Endothelial cell of umbilical vein (primary cell): Measurements from ENCODE around the gene RAI2. TPM values are rescaled to one million over a fixed set of nuclear protein-coding genes. Genes with fewer than 3 reads are reported as not detected.

Experiments
- BruUV-seq: library from RNA; stranded (reverse); fragments of 400-500 nt; replicated peaks from 2 replicates; lab custom pipeline; 2021; lab: Mats Ljungman, UMichigan
- CTCF ChIA-PET: fragments of 300-600, 350-600 bp; sonication (Branson Sonifier 250); formaldehyde crosslinking; loops from one replicate; lab custom pipeline; 2021; ENCODE audit warnings: antibody characterized with exemption, inconsistent platforms; lab: Charles Lee
- POLR2A ChIA-PET: fragments of 300-600, 350-600 bp; sonication (Branson Sonifier 250); formaldehyde crosslinking; loops from one replicate; lab custom pipeline; 2021; ENCODE audit warnings: antibody characterized with exemption, inconsistent platforms; lab: Charles Lee
- DNase-seq: peaks from one replicate; pipeline ENCODE4 v3.0.0-alpha.2; 2011; ENCODE audit warnings: low read depth, low spot score
- FAIRE-seq: peaks from 2 replicates; lab custom pipeline; 2011; peaks lifted over from hg19 to GRCh38; lab: Jason Lieb, UNC
- H2AFZ ChIP-seq: 2 replicates; pipeline ENCODE4 v1.6.0; 2012; ENCODE audit warnings: low read depth, low read length, control low read depth, inconsistent platforms
- H3K27ac ChIP-seq: 2 replicates; pipeline ENCODE4 v1.5.1; 2011; ENCODE audit warnings: low read depth, mild to moderate bottlenecking, control low read depth, low read length, moderate library complexity; ENCODE audit not compliant: insufficient read depth
- H3K27me3 ChIP-seq, 2 experiments: 2 replicates each; pipeline versions ENCODE4 v1.6.0 to v1.6.1; 2011; ENCODE audit warnings: low read length in 2 of 2, mixed read lengths in 1 of 2; ENCODE audit not compliant: control insufficient read depth in 2 of 2, insufficient read depth in 2 of 2
- H3K36me3 ChIP-seq, 2 experiments: 2 replicates in 1 of 2; 3 replicates in 1 of 2; pipeline ENCODE4 v1.5.1; 2011; ENCODE audit warnings: low read length in 2 of 2, mild to moderate bottlenecking in 1 of 2, moderate library complexity in 1 of 2; ENCODE audit not compliant: control insufficient read depth in 2 of 2, insufficient read depth in 2 of 2; ENCODE audit errors: extremely low read depth in 1 of 2
- H3K4me1 ChIP-seq: 3 replicates; pipeline ENCODE4 v1.5.1; 2011; ENCODE audit warnings: mild to moderate bottlenecking, low read length; ENCODE audit not compliant: control insufficient read depth, insufficient read depth; ENCODE audit errors: extremely low read depth
- H3K4me2 ChIP-seq: 2 replicates; pipeline ENCODE4 v1.6.1; 2011; ENCODE audit warnings: low read length, control low read depth, mixed read lengths; ENCODE audit not compliant: insufficient read depth
- H3K4me3 ChIP-seq, 3 experiments: fragments of 200-600 bp in 1 of 3; sonication (generic), shearing (Covaris generic) in 1 of 3; replicated peaks in 1 of 3; 2 replicates each; pipeline ENCODE4 v1.5.1; 2011 to 2016; ENCODE audit warnings: control low read depth in 3 of 3, low read length in 3 of 3, mild to moderate bottlenecking in 2 of 3, inconsistent platforms in 1 of 3, low read depth in 1 of 3, moderate library complexity in 1 of 3; ENCODE audit not compliant: insufficient read depth in 1 of 3
- H3K79me2 ChIP-seq: 2 replicates; pipeline ENCODE4 v1.6.0; 2012; ENCODE audit warnings: low read length, inconsistent platforms; ENCODE audit not compliant: control insufficient read depth, insufficient read depth
- H3K9ac ChIP-seq: replicated peaks from 2 replicates; pipeline ENCODE3; 2011; ENCODE audit warnings: low read length, control low read depth; ENCODE audit not compliant: insufficient read depth; ENCODE audit errors: extremely low read depth
- H3K9me1 ChIP-seq: replicated peaks from 3 replicates; pipeline ENCODE4 v1.6.0; 2011; ENCODE audit warnings: mild to moderate bottlenecking, low read length; ENCODE audit not compliant: control insufficient read depth, insufficient read depth; ENCODE audit errors: extremely low read depth
- H3K9me3 ChIP-seq: replicated peaks from 2 replicates; pipeline ENCODE4 v1.5.1; 2012; ENCODE audit warnings: low read length, inconsistent platforms; ENCODE audit not compliant: control insufficient read depth, insufficient read depth
- H4K20me1 ChIP-seq: replicated peaks from 2 replicates; pipeline ENCODE3; 2011; ENCODE audit warnings: mild to moderate bottlenecking, low read length; ENCODE audit not compliant: control insufficient read depth, insufficient read depth; ENCODE audit errors: extremely low read depth
- CTCF ChIP-seq, 2 donors: IDR thresholded peaks; 1 replicate in 1 of 2; 2 replicates in 1 of 2; pipeline ENCODE4 v1.5.1; 2011; ENCODE audit warnings: low read length in 2 of 2, mild to moderate bottlenecking in 2 of 2, moderate library complexity in 2 of 2, control low read depth in 1 of 2, inconsistent platforms in 1 of 2, low read depth in 1 of 2; ENCODE audit not compliant: insufficient read depth in 1 of 2; ENCODE audit errors: extremely low read depth in 1 of 2
- EZH2 ChIP-seq: IDR thresholded peaks from 2 replicates; pipeline ENCODE4 v1.6.1; 2012; ENCODE audit warnings: borderline replicate concordance, low read depth, mild to moderate bottlenecking, moderate library complexity, low read length, inconsistent platforms; ENCODE audit not compliant: severe bottlenecking
- FOS ChIP-seq: IDR thresholded peaks from 2 replicates; pipeline ENCODE4 v1.6.1; 2011; ENCODE audit warnings: mild to moderate bottlenecking, low read length, moderate library complexity, borderline replicate concordance; ENCODE audit not compliant: insufficient read depth
- JUN ChIP-seq: IDR thresholded peaks from 2 replicates; pipeline ENCODE4 v1.6.1; 2011; ENCODE audit warnings: borderline replicate concordance, low read depth; ENCODE audit not compliant: insufficient read length, insufficient read depth
- MYC ChIP-seq: IDR thresholded peaks from one replicate; pipeline ENCODE4 v1.6.1; 2011; ENCODE audit warnings: mild to moderate bottlenecking, low read depth, low read length
- POLR2A ChIP-seq: IDR thresholded peaks from 2 replicates; pipeline ENCODE4 v1.6.1; 2012; ENCODE audit warnings: low read depth, mild to moderate bottlenecking, control low read depth, low read length
- POLR2AphosphoS5 ChIP-seq: IDR thresholded peaks from 2 replicates; pipeline ENCODE4 v1.6.1; 2012; ENCODE audit warnings: low read depth, mild to moderate bottlenecking, control low read depth, low read length, moderate library complexity; ENCODE audit not compliant: insufficient read depth
- dilution Hi-C: fragments of 300-500 bp; cut with MboI; formaldehyde crosslinking; loops from one replicate; pipeline ENCODE4 v1.15.0; 2019; ENCODE audit warnings: low sequenced_read_pairs; ENCODE audit not compliant: extremely low pct_ligation_motif_present
- intact Hi-C: fragments of 100-400 bp; cut with micrococcal nuclease; formaldehyde crosslinking; loops from one replicate; pipeline ENCODE4 v1.10.0; 2022
- polyA plus RNA-seq, 4 experiments: library from polyadenylated mRNA; depleted of rRNA in 3 of 4; stranded (reverse) in 3 of 4; unstranded in 1 of 4; fragments of >200 nt; gene quantifications; 2 replicates each; pipeline versions ENCODE4 v1.2.1 to v1.2.3, GENCODE V29; 2011 to 2012; ENCODE audit warnings: missing spikeins in 1 of 4
- total RNA-seq: library from RNA; stranded (reverse); gene quantifications from 2 replicates; pipeline ENCODE4 v1.2.3, GENCODE V29; 2021
- TF ChIP-seq, protein P1 (sequence below): IDR thresholded peaks from 2 replicates; pipeline ENCODE4 v1.6.1; 2011; ENCODE audit not compliant: insufficient read depth, insufficient read length

RAI2 gene
- total and polyA plus RNA-seq, 2 donors (not counting 3 experiments of a cell fraction or from before 2014, with no cell fraction given): 0.19 to 0.91 TPM

DNA sequence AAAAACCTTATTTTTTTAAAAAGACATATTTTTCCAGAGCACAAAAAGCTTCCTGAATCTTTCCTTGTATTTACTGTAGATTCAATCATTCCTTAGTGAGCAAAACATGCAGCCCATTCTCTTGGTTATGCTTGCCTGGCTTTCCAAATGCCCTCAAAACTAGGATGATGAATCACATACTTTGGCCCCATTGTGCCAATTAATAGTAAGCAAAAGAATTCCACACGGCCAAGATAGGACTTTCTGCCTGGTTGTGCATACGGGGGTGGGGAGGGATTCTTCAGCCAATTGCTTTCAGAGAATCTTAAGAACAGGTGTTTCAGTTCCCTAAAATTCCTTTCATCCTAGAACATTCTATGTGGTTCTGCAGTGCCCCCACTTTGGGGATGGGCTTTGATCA lies 7.0 kb downstream of the RAI2 start:
- Histone ChIP-seq H3K4me2 (no peak overlapping the region), H3K9me3 (no peaks in the 10 kb centered on the region), H3K79me2 (no peaks in the 10 kb centered on the region), H3K9ac (no peak overlapping the region), H3K36me3 (no peaks in the 10 kb centered on the region), H2AFZ (no peak overlapping the region), H3K27me3 (peaks cover 3 to 7% of the 10 kb centered on the region in 2 experiments), H3K9me1 (no peaks in the 10 kb centered on the region), H3K27ac (no peak overlapping the region), H3K4me3 (no peak overlapping the region), H3K4me1 (no peaks in the 10 kb centered on the region), H4K20me1 (no peaks in the 10 kb centered on the region)
- BruUV-seq: no TSS peak
- DNase-seq (no peak), FAIRE-seq (no peak)
- dilution Hi-C loops (no loop called here), intact Hi-C loops (no loop called here)
- TF ChIP-seq CTCF (IDR thresholded peaks at IDR 0.05; ENCODE audit: extremely low read depth in 1 of 2, insufficient read depth in 1 of 2, low read depth in 1 of 2, low read length in 2 of 2): no peak
- TF ChIP-seq POLR2AphosphoS5: no peak
- no peak for TF ChIP-seq POLR2A
- TF ChIP-seq, protein P1, sequence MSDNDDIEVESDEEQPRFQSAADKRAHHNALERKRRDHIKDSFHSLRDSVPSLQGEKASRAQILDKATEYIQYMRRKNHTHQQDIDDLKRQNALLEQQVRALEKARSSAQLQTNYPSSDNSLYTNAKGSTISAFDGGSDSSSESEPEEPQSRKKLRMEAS: no peak
- no peak for TF ChIP-seq FOS
- no peak for TF ChIP-seq MYC
- TF ChIP-seq EZH2: no peak
- no peak for TF ChIP-seq JUN
- ChIA-PET CTCF (no interaction called here), POLR2A (no interaction called here)
